Islet of Langerhans (tissue), 1 donor: Measurements from ENCODE around the gene EIF4G3.
"Not testable (repeated sequence)": the region's sequence is repeated elsewhere in the genome, so short reads cannot be mapped to it uniquely, and the experiment has no call there.

Experiments
- FAIRE-seq: peaks from one replicate; lab custom pipeline; 2011; peaks lifted over from hg19 to GRCh38; lab: Jason Lieb, UNC

Gene EIF4G3

GRCh38 chr1:21153388-21153787 is 23.3 kb downstream of the EIF4G3 start:
- no peak for FAIRE-seq

- no peak for FAIRE-seq
These were observed 24.1 kb downstream of the EIF4G3 start for GRCh38 chr1:21152423-21153100.

- FAIRE-seq, result no peak
These were observed 26.8 kb downstream of the EIF4G3 start for GRCh38 chr1:21149855-21150432.

- FAIRE-seq, result peak; percentile 89
These were observed 27.3 kb downstream of the EIF4G3 start for GRCh38 chr1:21149430-21149854.

- no peak for FAIRE-seq
These were observed 32.9 kb downstream of the EIF4G3 start for GRCh38 chr1:21143752-21144151.

GRCh38 chr1:21143138-21143537 is 33.6 kb downstream of the EIF4G3 start:
- FAIRE-seq, result no peak

- no peak for FAIRE-seq
These were observed 35.7 kb downstream of the EIF4G3 start for GRCh38 chr1:21141030-21141429.

GRCh38 chr1:21139601-21140000 is 37.1 kb downstream of the EIF4G3 start:
- FAIRE-seq, result peak; percentile 41

GRCh38 chr1:21136344-21136743 is 40.4 kb downstream of the EIF4G3 start:
- FAIRE-seq, result not testable (repeated sequence)

- FAIRE-seq, result no peak
These were observed 45.5 kb downstream of the EIF4G3 start for GRCh38 chr1:21131200-21131599.

- no peak for FAIRE-seq
These were observed 47.3 kb downstream of the EIF4G3 start for GRCh38 chr1:21129407-21129806.

- no peak for FAIRE-seq
These were observed 50.4 kb downstream of the EIF4G3 start for GRCh38 chr1:21126324-21126723.

- FAIRE-seq, result peak; percentile 27
These were observed 51.9 kb downstream of the EIF4G3 start for GRCh38 chr1:21124846-21125245.

GRCh38 chr1:21123287-21123948 is 53.3 kb downstream of the EIF4G3 start:
- no peak for FAIRE-seq

- no peak for FAIRE-seq
These were observed 54.8 kb downstream of the EIF4G3 start for GRCh38 chr1:21121764-21122471.

GRCh38 chr1:21118167-21118566 is 58.5 kb downstream of the EIF4G3 start:
- FAIRE-seq, result no peak

GRCh38 chr1:21117597-21118001 is 59.1 kb downstream of the EIF4G3 start:
- no peak for FAIRE-seq

- FAIRE-seq, result peak; percentile 72
These were observed 59.5 kb downstream of the EIF4G3 start for GRCh38 chr1:21117159-21117558.

- no peak for FAIRE-seq
These were observed 61.5 kb downstream of the EIF4G3 start for GRCh38 chr1:21115098-21115760.

GRCh38 chr1:21114431-21114830 is 62.3 kb downstream of the EIF4G3 start:
- no peak for FAIRE-seq

GRCh38 chr1:21110163-21110562 is 66.5 kb downstream of the EIF4G3 start:
- FAIRE-seq, result no peak

- no peak for FAIRE-seq
These were observed 70.0 kb downstream of the EIF4G3 start for GRCh38 chr1:21106709-21107108.
